ENCODE data around the gene SLC25A24. TPM values are rescaled to one million over a fixed set of nuclear protein-coding genes. Genes with fewer than 3 reads are reported as not detected.

SLC25A24 gene
- polyA plus RNA-seq, 1 experiment = 50.5 TPM

DNA sequence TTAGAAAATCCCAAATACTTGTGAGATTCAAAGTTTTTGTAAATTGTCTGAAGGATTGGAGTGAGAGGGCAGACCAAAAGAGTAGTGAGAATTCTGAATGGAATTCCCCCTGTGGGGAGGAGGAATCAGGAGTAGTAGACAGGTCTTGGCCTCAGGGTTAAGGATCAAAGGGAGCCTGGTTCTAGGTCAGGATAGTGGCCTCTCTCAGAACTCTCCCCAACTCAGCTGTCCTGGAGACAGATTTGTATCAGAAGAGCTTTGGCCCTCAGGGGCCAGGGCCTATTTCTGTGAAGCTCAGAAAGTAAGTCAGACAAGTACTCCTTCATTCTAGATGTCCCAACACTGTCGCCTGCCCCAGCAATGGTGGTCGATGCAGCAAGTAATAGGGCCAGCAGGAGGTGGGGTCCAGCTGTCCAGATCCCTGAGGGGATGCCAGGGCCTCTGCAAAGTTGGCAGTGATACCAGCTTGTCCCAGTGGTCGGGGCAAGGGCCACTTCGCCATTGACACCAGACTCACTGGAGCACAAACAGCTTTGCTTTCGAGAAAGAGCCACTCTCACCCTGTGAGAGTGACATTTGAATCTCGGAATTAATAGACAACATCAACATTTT is 115.2 kb downstream of the SLC25A24 start:
- no peak for DNase-seq (ENCODE audit: low read depth, low spot score)
- ChIA-PET POLR2A (no interaction called here), CTCF (no interaction called here)
- Histone ChIP-seq H3K27ac (ENCODE audit: low read depth, low read length) (no peak overlapping the region), H3K9me3 (ENCODE audit: control insufficient read depth, insufficient read depth, low read length) (no peaks in the 10 kb centered on the region), H3K27me3 (ENCODE audit: control insufficient read depth, insufficient read depth, low read length) (no peaks in the 10 kb centered on the region), H3K4me3 (ENCODE audit: low read depth, low read length) (no peak overlapping the region)
- TF ChIP-seq, protein P1, sequence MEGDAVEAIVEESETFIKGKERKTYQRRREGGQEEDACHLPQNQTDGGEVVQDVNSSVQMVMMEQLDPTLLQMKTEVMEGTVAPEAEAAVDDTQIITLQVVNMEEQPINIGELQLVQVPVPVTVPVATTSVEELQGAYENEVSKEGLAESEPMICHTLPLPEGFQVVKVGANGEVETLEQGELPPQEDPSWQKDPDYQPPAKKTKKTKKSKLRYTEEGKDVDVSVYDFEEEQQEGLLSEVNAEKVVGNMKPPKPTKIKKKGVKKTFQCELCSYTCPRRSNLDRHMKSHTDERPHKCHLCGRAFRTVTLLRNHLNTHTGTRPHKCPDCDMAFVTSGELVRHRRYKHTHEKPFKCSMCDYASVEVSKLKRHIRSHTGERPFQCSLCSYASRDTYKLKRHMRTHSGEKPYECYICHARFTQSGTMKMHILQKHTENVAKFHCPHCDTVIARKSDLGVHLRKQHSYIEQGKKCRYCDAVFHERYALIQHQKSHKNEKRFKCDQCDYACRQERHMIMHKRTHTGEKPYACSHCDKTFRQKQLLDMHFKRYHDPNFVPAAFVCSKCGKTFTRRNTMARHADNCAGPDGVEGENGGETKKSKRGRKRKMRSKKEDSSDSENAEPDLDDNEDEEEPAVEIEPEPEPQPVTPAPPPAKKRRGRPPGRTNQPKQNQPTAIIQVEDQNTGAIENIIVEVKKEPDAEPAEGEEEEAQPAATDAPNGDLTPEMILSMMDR (IDR thresholded peaks at IDR 0.05; ENCODE audit: low read depth, low read length) = no peak

Other genes starting within 250 kb of the SLC25A24 start
- gene VAV3, start 235.2 kb downstream of the SLC25A24 start, polyA plus RNA-seq (2011; rRNA removed) = 0.02 TPM in 1 of 2 replicates, not detected in the other
- gene NBPF4, start 43.7 kb upstream of the SLC25A24 start, polyA plus RNA-seq (2011; rRNA removed) = not detected in 2 replicates
- not detected in 2 replicates for gene NBPF6, start 250.0 kb upstream of the SLC25A24 start, polyA plus RNA-seq (2011; rRNA removed)

All from AG04450 (cell line).